Effector memory CD4-positive, alpha-beta T cell (primary cell): ENCODE measurements around the gene CNKSR2.

Source experiments
- DNase-seq, 3 donors: peaks; one replicate each; pipeline ENCODE4 v3.0.0-alpha.2; 2020
- H3K27ac ChIP-seq: 2 replicates; pipeline ENCODE4 v1.7.0; 2013; ENCODE audit warnings: mild to moderate bottlenecking, low read length, moderate library complexity; ENCODE audit not compliant: insufficient read depth, poor library complexity, severe bottlenecking
- H3K27me3 ChIP-seq: replicated peaks from 2 replicates; pipeline ENCODE4 v1.7.0; 2013; ENCODE audit warnings: mild to moderate bottlenecking, low read length; ENCODE audit not compliant: insufficient read depth, control insufficient read depth, poor library complexity, severe bottlenecking
- H3K36me3 ChIP-seq: 2 replicates; pipeline ENCODE4 v1.7.0; 2013; ENCODE audit warnings: mild to moderate bottlenecking, low read length, moderate library complexity; ENCODE audit not compliant: control insufficient read depth, insufficient read depth
- H3K4me1 ChIP-seq: 2 replicates; pipeline ENCODE4 v1.7.0; 2013; ENCODE audit warnings: low read length, mild to moderate bottlenecking; ENCODE audit not compliant: control insufficient read depth, insufficient read depth, poor library complexity, severe bottlenecking
- H3K4me3 ChIP-seq: 2 replicates; pipeline ENCODE4 v1.7.0; 2013; ENCODE audit warnings: low read length, low read depth, mild to moderate bottlenecking; ENCODE audit not compliant: insufficient read depth, poor library complexity, severe bottlenecking
- H3K9me3 ChIP-seq: 2 replicates; pipeline ENCODE4 v1.7.0; 2013; ENCODE audit warnings: mild to moderate bottlenecking, low read length, moderate library complexity; ENCODE audit not compliant: control insufficient read depth

CNKSR2 gene

DNA sequence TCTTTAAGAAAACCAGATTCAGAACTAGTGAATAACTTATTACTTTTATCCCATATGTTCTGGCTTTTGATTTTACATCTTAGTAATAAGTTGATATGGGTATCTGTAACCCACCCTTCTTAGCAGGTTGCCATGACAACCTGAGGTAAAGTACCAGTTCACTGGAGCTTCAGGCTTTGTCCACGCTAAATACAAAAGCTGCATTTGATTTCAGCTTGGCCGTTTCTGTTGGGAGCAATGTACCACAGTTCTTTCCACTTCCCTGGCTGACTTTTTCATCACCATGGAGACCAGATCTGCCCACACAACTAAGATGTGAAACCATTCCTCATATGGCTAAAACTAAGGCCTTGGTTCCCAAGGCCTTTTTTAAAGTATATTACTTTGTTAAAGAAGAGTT is 257.8 kb downstream of the CNKSR2 start:
- no peak for DNase-seq
- Histone ChIP-seq H3K36me3 (no peaks in the 10 kb centered on the region), H3K4me3 (no peak overlapping the region), H3K4me1 (no peaks in the 10 kb centered on the region), H3K27me3 (no peaks in the 10 kb centered on the region), H3K27ac (no peak overlapping the region), H3K9me3 (no peaks in the 10 kb centered on the region)

DNA sequence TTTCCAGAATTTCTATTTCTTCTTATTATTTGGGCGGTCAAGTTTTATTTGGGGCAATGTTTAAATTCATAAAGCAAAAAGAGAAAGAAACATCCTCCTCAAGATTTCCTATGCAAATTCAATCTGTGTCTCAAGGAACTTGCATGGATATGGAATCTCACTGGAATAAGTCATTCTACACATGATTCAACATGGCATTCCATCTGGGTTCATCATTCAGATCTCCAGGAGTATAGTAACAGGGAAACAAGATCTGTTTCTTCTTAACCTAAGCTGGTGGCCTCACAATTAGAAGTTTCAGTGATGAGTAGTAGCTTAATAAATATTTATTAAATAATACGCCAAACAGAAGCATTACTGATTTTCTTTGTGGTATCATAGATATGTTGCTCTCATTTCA is 264.1 kb downstream of the CNKSR2 start:
- H3K36me3 ChIP-seq = no peaks in the 10 kb centered on the region
- no peaks in the 10 kb centered on the region for H3K27me3 ChIP-seq
- H3K4me1 ChIP-seq = no peaks in the 10 kb centered on the region
- H3K27ac ChIP-seq = no peak overlapping the region
- no peak overlapping the region for H3K4me3 ChIP-seq
- DNase-seq = no peak
- no peaks in the 10 kb centered on the region for H3K9me3 ChIP-seq

DNA sequence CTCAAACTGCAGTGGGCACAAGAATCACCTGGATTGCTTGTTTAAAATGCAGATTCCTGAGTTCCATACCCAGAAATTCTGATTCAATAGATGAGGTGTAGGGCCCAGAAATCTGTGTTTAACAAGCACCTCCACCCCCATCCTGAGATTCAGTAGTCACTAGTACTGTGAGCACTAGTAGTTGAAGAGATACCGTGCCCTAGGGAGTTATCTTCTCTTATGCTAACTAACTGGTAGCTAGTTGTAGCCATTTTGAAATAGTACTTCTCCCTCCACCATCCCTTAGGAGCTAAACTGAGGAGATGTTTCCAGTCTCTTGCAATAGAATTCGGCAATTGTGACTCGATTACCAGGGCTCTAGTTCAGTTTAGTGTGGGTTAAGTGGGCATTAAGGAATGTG is 265.6 kb downstream of the CNKSR2 start:
- no peak for DNase-seq
- Histone ChIP-seq H3K27ac (no peak overlapping the region), H3K36me3 (no peaks in the 10 kb centered on the region), H3K4me3 (no peak overlapping the region), H3K4me1 (no peaks in the 10 kb centered on the region), H3K27me3 (no peaks in the 10 kb centered on the region), H3K9me3 (no peaks in the 10 kb centered on the region)

DNA sequence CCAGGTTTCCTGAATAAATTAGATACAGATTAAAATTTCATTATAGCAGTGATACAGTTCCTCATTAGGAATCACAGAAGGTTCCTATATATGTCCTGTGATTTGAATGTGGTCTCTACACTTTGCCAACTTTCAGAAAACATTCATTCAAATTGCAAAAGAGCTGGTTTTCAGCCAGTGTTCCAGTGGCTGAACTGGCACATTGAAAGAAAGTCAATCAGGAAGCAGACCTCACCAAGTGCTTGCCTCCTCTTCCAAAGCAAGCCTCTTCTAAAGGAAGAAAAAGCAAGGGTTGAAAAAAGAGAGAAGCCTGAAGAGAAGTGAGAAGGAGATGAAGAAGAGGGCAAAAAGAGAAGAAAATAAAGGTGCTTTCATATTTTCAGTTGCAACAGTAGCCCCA is 271.2 kb downstream of the CNKSR2 start:
- Histone ChIP-seq H3K9me3 (no peaks in the 10 kb centered on the region), H3K27ac (no peak overlapping the region), H3K27me3 (no peaks in the 10 kb centered on the region), H3K4me1 (no peaks in the 10 kb centered on the region), H3K36me3 (no peaks in the 10 kb centered on the region), H3K4me3 (no peak overlapping the region)
- DNase-seq = no peak

DNA sequence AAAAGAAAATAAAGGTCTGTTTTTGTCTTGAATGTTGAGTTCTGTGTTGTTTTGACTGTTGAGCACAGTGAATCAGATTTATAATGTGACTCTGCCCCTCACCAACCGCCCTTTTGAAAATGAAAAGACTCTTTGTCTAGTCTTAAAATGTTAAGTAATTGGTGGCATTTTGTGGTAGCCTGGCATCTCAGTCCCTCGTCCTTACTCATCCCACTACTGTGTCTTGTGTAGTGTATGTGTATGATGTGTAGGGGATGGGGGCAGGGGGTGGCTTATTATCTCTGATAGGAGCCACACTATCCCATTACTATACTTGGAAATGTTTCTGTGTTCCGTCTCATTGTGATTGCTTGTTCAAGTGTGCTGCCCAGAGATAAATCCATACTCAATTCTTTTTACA is 271.7 kb downstream of the CNKSR2 start:
- H3K4me3 ChIP-seq = no peak overlapping the region
- H3K36me3 ChIP-seq = no peaks in the 10 kb centered on the region
- no peak for DNase-seq
- no peaks in the 10 kb centered on the region for H3K27me3 ChIP-seq
- no peaks in the 10 kb centered on the region for H3K4me1 ChIP-seq
- H3K27ac ChIP-seq = no peak overlapping the region
- H3K9me3 ChIP-seq = no peaks in the 10 kb centered on the region

DNA sequence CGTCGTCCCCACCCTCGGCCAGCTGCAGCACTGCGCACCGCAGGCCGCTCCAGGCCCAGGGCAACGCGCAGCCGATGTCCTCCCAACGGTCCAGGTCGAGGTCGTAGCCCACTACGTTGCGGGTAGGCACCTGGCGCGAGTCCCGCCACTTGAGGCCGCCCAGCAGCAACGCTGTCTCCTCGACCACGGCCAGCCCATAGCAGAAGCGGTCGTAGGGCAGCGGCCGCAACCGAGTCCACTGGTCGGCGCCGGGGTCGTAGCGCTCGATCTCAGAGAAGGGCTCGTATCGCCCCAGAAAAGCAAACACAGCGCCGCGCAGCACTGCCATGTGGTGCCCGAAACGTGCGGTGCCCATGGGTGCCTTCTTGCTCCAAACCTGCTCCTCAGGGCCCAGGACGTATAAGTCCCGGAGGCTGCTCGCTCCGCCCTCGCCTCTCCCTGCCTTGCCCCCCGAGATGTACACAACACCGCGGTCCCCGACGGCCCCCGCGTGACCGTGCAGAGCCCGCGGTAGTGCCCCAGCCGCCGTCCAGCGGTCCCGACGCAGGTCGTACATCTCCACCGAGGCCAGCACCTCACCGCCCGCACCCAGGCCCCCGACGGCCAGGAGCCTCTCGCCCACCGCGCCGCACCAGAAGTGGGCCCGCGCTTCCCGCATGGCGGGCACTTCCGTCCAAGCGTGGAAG is 281.8 kb downstream of the CNKSR2 start:
- DNase-seq = no peak
- Histone ChIP-seq H3K4me3 (no peak overlapping the region), H3K27ac (no peak overlapping the region), H3K27me3 (no peaks in the 10 kb centered on the region), H3K36me3 (no peaks in the 10 kb centered on the region), H3K9me3 (no peaks in the 10 kb centered on the region), H3K4me1 (no peaks in the 10 kb centered on the region)

DNA sequence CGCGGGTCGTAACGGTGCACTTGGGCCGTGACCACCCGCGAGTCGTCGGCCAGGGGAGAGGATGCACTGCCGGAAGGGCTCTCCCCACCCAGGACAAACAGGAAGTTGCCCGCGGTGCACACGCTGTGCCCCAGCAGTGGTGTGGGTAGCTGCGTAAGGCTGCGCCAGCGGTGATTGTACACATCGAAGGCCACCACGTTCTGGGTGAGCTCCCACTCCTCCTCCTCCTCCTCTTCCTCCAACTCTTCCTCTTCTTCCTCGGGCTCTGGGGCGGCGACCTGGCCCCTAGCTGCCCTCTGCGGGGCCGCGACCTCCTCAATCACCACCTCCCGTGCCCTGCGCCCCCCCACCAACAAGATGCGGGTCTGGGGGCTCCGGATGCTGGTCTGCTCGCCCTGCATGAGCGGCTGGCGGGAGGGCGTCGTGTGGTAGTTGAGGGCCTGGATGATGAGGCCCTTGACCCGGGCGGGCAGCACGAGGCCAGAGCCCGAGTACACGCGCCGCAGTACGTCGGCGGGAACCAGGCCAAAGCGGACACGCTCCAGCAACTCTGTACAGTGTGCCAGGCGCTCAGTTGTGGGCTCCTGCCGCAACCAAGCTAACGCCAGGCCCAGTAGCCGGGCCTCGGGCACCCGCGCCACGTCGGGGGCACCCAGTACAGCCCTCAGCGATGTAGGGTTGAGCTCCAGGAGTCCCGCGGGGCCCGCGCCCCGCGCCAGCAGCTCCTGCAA is 282.5 kb downstream of the CNKSR2 start:
- H3K27me3 ChIP-seq = no peaks in the 10 kb centered on the region
- DNase-seq = no peak
- no peaks in the 10 kb centered on the region for H3K4me1 ChIP-seq
- H3K36me3 ChIP-seq = no peaks in the 10 kb centered on the region
- H3K9me3 ChIP-seq = no peaks in the 10 kb centered on the region
- no peak overlapping the region for H3K4me3 ChIP-seq
- H3K27ac ChIP-seq = no peak overlapping the region

DNA sequence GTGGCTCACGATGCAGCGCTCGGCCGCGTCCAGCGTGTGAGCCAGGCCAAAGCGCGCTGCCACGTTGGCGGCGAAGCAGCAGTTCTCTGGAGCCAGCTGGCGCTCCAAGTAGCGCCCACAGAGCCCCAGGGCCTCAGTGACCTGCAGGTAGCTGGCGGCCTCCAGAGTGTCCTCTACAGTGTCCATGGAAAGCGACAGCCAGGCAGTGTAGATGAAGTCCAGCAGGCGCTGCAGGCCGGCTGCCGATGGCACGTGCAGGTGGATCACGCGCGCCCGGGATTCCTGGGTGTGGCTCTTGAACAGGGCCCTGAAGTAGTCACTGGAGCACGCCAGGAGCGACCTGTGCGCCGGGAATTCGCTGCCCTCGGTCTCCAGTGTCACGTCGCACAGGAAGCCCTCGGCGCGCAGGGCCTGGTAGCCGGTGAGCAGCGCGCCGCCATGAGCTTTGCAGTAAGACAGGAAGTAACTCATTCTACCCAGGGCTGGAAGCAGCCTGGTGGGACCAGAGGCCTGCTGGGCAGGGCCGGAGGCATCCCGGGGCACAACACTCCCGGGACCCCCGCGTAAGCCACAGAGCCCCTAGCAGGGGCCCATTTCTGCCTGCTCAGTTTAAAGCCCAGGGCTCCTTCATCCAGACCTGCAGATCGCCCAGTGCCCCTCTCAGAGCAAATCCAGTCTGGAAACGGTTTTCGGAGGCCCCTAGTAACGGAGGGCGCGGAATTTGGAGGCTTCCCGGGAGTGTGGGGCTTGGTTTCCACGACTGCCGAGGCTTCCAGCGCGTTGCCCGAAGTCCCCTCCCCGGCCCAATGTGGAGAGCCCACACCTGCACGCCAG is 283.3 kb downstream of the CNKSR2 start:
- Histone ChIP-seq H3K9me3 (no peaks in the 10 kb centered on the region), H3K27me3 (no peaks in the 10 kb centered on the region), H3K36me3 (no peaks in the 10 kb centered on the region), H3K4me1 (no peaks in the 10 kb centered on the region), H3K4me3 (no peak overlapping the region), H3K27ac (no peak overlapping the region)
- DNase-seq = no peak

DNA sequence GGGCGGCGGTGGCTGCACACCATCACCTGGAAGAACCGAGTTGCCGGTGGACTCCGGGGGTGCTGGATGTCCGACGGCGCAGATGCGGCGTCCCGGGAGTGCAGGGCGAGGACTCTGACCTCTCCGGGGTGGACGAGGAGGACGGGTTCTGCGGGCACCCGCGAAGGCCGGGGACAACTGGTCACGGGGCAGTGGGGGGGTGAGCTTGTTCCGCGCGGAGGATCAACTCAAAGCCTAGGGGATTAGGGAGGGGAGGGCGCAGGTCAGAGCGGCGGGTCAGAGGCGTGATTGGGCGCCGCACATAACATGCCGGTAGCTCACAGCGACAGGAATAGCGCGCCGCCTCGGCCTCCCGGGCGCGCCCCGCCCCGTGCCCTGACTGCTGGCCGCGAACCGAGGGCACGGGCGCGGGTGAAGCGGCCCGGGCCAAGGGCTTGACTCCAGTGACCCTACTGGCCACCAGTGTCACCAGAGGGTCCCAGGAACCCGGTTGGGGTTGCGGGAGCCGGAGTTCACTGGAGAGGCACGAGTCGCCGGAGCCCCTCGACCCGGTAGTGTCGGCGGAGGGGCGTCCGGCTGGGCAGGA is 284.0 kb downstream of the CNKSR2 start, which contains the start of gene KLHL34:
Gene KLHL34 (minus strand): TSS at position 179 of the 586 bp plus-strand sequence. CDS start 542 bp downstream, outside the sequence.
- Histone ChIP-seq H3K9me3 (no peaks in the 10 kb centered on the region), H3K4me1 (no peaks in the 10 kb centered on the region), H3K27ac (no peak within 1 kb of the TSS), H3K36me3 (no peaks in the 10 kb centered on the region), H3K4me3 (peak within 1 kb of the TSS; percentile 42), H3K27me3 (no peaks in the 10 kb centered on the region)
- no peak for DNase-seq
